Measurements from ENCODE around the gene AKR7A3. TPM values are rescaled to one million over a fixed set of nuclear protein-coding genes. Genes with fewer than 3 reads are reported as not detected.
"Not testable (repeated sequence)": the region's sequence is repeated elsewhere in the genome, so short reads cannot be mapped to it uniquely, and the experiment has no call there.

The AKR7A3 gene
- total RNA-seq, 4 donors from 2014 or later = 0.84 to 4.1 (median 2.5) TPM

- H3K9me3 ChIP-seq = peaks cover 0 to 35% (median 8%) of the 10 kb centered on the region in 4 donors
- H3K27me3 ChIP-seq = no peaks in the 10 kb centered on the region
- H3K4me3 ChIP-seq = no peak overlapping the region
- no peak for DNase-seq (ENCODE audit: low spot score in 2 of 2)
- no peaks in the 10 kb centered on the region for H3K4me1 ChIP-seq
- WGBS, 2 donors = 90 to 93% methylated on average over 2 of the region's 2 CpGs
- TF ChIP-seq POLR2A (IDR thresholded peaks at IDR 0.05) (no peak), CTCF (IDR thresholded peaks at IDR 0.05) (no peak), EP300 (IDR thresholded peaks at IDR 0.05) (no peak)
- peaks cover 0 to 66% (median 0%) of the 10 kb centered on the region in 3 donors for H3K36me3 ChIP-seq
- H3K27ac ChIP-seq = no peak overlapping the region
These were observed 6.1 kb upstream of the AKR7A3 start for GRCh38 chr1:19294638-19295037.

- no peaks in the 10 kb centered on the region for H3K27me3 ChIP-seq
- DNase-seq (ENCODE audit: low spot score in 2 of 2) = no peak
- peaks cover 0 to 47% (median 0%) of the 10 kb centered on the region in 3 donors for H3K36me3 ChIP-seq
- TF ChIP-seq POLR2A (IDR thresholded peaks at IDR 0.05) (no peak), CTCF (IDR thresholded peaks at IDR 0.05) (no peak), EP300 (IDR thresholded peaks at IDR 0.05) (no peak)
- H3K27ac ChIP-seq = no peak overlapping the region
- 33 to 35% methylated on average over 2 of the region's 2 CpGs for WGBS, 2 donors
- peaks cover 0 to 20% (median under 1%) of the 10 kb centered on the region in 4 donors for H3K9me3 ChIP-seq
- peak overlapping the region; percentile 19 to 50 (median 37) for H3K4me3 ChIP-seq
- peaks cover 0 to 8% (median 0%) of the 10 kb centered on the region in 4 donors for H3K4me1 ChIP-seq
These were observed 674 bp upstream of the AKR7A3 start for GRCh38 chr1:19289244-19289643.

GRCh38 chr1:19287436-19288185 lies 959 bp downstream of the AKR7A3 start:
- H3K27me3 ChIP-seq = no peaks in the 10 kb centered on the region
- peaks cover 0 to 11% (median 0%) of the 10 kb centered on the region in 4 donors for H3K9me3 ChIP-seq
- H3K4me1 ChIP-seq = peaks cover 0 to 8% (median 0%) of the 10 kb centered on the region in 4 donors
- DNase-seq (ENCODE audit: low spot score in 2 of 2) = no peak
- peak overlapping the region in 1 of 4 donors; percentile 44 for H3K4me3 ChIP-seq
- 93% methylated on average over 13 of the region's 13 CpGs for WGBS, 2 donors
- TF ChIP-seq CTCF (IDR thresholded peaks at IDR 0.05) = no peak
- TF ChIP-seq POLR2A (IDR thresholded peaks at IDR 0.05) = no peak
- TF ChIP-seq EP300 (IDR thresholded peaks at IDR 0.05) = no peak
- H3K36me3 ChIP-seq = peaks cover 0 to 40% (median 0%) of the 10 kb centered on the region in 3 donors
- peak overlapping the region in 1 of 4 donors; percentile 69 for H3K27ac ChIP-seq

GRCh38 chr1:19285807-19286206 lies 2.8 kb downstream of the AKR7A3 start:
- not testable (repeated sequence) for DNase-seq (ENCODE audit: low spot score in 2 of 2); H3K4me1 ChIP-seq; H3K9me3 ChIP-seq; H3K27ac ChIP-seq; H3K4me3 ChIP-seq; H3K27me3 ChIP-seq
- WGBS, 2 donors = 67 to 82% methylated on average over 2 of the region's 3 CpGs
- H3K36me3 ChIP-seq = peaks cover 0 to 42% (median 0%) of the 10 kb centered on the region in 3 donors

GRCh38 chr1:19285366-19285765 lies 3.2 kb downstream of the AKR7A3 start:
- not testable (repeated sequence) for H3K9me3 ChIP-seq; DNase-seq (ENCODE audit: low spot score in 2 of 2); H3K4me3 ChIP-seq; H3K4me1 ChIP-seq; H3K27me3 ChIP-seq; H3K27ac ChIP-seq
- 96 to 98% methylated on average over 3 of the region's 3 CpGs for WGBS, 2 donors
- peaks cover 0 to 46% (median 0%) of the 10 kb centered on the region in 3 donors for H3K36me3 ChIP-seq

- Histone ChIP-seq H3K36me3 (peaks cover 0 to 51% (median 0%) of the 10 kb centered on the region in 3 donors), H3K27me3 (no peaks in the 10 kb centered on the region), H3K9me3 (no peaks in the 10 kb centered on the region), H3K27ac (no peak overlapping the region), H3K4me1 (peaks cover 0 to 8% (median 0%) of the 10 kb centered on the region in 4 donors), H3K4me3 (no peak overlapping the region)
- 86% methylated on average over 8 of the region's 8 CpGs for WGBS, 2 donors
- no peak for DNase-seq (ENCODE audit: low spot score in 2 of 2)
- no peak for TF ChIP-seq CTCF (IDR thresholded peaks at IDR 0.05)
- TF ChIP-seq POLR2A (IDR thresholded peaks at IDR 0.05) = no peak
- TF ChIP-seq EP300 (IDR thresholded peaks at IDR 0.05) = no peak
These were observed 3.7 kb downstream of the AKR7A3 start for GRCh38 chr1:19284881-19285280.

Measured in tibial nerve (tissue), 4 donors.